ENCODE data around the gene UBE2G2. TPM values are rescaled to one million over a fixed set of nuclear protein-coding genes. Genes with fewer than 3 reads are reported as not detected.

Gene UBE2G2
- total RNA-seq, 4 donors from 2014 or later, result 40.8 to 78.0 (median 60.5) TPM

DNA sequence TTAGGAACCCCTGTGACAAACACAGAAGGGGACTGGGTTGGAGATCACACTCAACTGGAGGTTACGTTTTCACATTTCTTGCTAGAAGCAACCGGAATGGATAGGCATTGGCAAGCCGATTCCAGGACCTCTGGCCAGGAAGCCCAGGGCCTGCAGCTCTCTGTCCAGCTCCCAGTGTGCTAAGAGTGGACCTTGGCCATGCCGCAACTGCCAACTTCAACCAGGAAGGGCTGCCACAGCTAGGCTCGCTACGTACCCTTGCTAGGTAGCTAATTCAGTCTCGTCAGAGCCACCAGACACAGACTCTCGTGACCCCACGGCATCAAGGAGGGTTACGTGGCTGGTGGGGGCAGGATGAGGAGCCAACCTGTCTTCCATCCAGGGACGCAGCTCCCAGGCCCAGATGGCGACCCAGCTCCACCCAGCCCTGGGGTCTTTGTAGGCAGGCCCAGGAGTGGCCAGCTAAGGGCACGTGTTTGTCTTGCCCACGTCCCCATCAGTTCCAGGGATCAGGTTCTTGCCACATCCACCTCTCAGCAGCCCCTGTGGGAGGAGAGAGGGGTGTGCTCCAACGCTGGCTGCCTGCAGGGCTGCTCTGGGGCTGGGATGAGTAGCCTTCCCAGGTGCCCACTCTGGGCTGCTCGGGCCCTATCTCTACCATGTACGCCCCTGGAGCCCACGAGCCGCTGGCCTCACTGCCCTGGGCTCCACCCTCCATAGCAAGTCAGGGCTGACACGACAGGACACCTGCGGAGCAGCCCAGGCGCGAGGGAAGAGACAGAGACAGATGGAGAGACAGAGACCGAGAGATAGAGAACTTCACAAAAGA, 39.2 kb downstream of the UBE2G2 start:
- intact Hi-C loops (cut with DNase I; ENCODE audit: low total_unique reads), result no loop called here
- 85% methylated on average over 23 of the region's 24 CpGs; no CpG with 5 or more reads in 1 of the 2 donors for WGBS, 2 donors (ENCODE audit: low coverage in 1 of 2)
- no peaks in the 10 kb centered on the region for H3K9me3 ChIP-seq

DNA sequence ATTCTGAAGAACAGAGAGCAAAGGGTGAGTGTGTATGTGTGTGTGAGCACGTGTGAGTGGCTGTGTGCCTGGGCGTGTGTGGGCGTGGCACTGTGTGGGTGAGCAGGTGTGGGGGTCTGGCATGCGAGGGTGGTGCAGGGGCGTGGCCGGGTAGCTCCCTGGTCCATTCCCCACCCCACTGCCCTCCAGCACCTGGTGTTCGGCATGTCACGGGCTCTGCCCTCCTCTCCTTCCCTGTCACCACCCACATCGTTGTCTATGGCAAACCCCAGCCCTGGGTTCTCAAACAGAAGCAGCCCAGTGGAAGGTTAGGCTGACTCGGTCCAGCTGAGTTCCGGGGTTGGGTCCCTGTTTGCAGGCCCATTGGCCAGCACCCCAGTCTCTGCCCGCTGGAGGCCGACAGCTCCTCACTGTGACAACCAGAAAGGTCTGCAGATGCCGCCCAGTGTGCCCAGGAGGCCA, 39.8 kb downstream of the UBE2G2 start:
- intact Hi-C loops (cut with DNase I; ENCODE audit: low total_unique reads), result no loop called here
- no peak overlapping the region for H3K4me3 ChIP-seq
- TF ChIP-seq POLR2AphosphoS5 (IDR thresholded peaks at IDR 0.05), result no peak
- no peak for TF ChIP-seq EP300 (IDR thresholded peaks at IDR 0.05; ENCODE audit: low read depth)
- no peak for TF ChIP-seq POLR2A (IDR thresholded peaks at IDR 0.05)
- TF ChIP-seq, protein P1, sequence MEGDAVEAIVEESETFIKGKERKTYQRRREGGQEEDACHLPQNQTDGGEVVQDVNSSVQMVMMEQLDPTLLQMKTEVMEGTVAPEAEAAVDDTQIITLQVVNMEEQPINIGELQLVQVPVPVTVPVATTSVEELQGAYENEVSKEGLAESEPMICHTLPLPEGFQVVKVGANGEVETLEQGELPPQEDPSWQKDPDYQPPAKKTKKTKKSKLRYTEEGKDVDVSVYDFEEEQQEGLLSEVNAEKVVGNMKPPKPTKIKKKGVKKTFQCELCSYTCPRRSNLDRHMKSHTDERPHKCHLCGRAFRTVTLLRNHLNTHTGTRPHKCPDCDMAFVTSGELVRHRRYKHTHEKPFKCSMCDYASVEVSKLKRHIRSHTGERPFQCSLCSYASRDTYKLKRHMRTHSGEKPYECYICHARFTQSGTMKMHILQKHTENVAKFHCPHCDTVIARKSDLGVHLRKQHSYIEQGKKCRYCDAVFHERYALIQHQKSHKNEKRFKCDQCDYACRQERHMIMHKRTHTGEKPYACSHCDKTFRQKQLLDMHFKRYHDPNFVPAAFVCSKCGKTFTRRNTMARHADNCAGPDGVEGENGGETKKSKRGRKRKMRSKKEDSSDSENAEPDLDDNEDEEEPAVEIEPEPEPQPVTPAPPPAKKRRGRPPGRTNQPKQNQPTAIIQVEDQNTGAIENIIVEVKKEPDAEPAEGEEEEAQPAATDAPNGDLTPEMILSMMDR (IDR thresholded peaks at IDR 0.05), result no peak
- peak; percentile 53 for DNase-seq
- no peaks in the 10 kb centered on the region for H3K9me3 ChIP-seq
- peaks cover 0 to 11% (median 4%) of the 10 kb centered on the region in 4 donors for H3K4me1 ChIP-seq
- in situ Hi-C loops (cut with MboI; ENCODE audit: low pct_ligation_motif_present in 1 of 4, low pct_unique_long_range_greater_than_20kb in 1 of 4, low sequenced_read_pairs in 3 of 4), result no loop called here
- no peaks in the 10 kb centered on the region for H3K27me3 ChIP-seq
- 56% methylated on average over 14 of the region's 14 CpGs; no CpG with 5 or more reads in 1 of the 2 donors for WGBS, 2 donors (ENCODE audit: low coverage in 1 of 2)
- peak overlapping the region in 1 of 4 donors; percentile 9 for H3K27ac ChIP-seq
- H3K36me3 ChIP-seq, result no peaks in the 10 kb centered on the region

More for the DNA sequence above, 39.2 kb downstream of the UBE2G2 start:
- in situ Hi-C loops (cut with MboI; ENCODE audit: low pct_ligation_motif_present in 1 of 4, low pct_unique_long_range_greater_than_20kb in 1 of 4, low sequenced_read_pairs in 3 of 4), result no loop called here
- Histone ChIP-seq H3K36me3 (no peaks in the 10 kb centered on the region), H3K27ac (no peak overlapping the region), H3K4me3 (no peak overlapping the region), H3K27me3 (no peaks in the 10 kb centered on the region), H3K4me1 (peaks cover 0 to 11% (median 4%) of the 10 kb centered on the region in 4 donors)
- no peak for DNase-seq
- TF ChIP-seq POLR2AphosphoS5 (IDR thresholded peaks at IDR 0.05), result no peak
- no peak for TF ChIP-seq POLR2A (IDR thresholded peaks at IDR 0.05)
- TF ChIP-seq EP300 (IDR thresholded peaks at IDR 0.05; ENCODE audit: low read depth), result no peak
- TF ChIP-seq, protein P1 (IDR thresholded peaks at IDR 0.05), result no peak

DNA sequence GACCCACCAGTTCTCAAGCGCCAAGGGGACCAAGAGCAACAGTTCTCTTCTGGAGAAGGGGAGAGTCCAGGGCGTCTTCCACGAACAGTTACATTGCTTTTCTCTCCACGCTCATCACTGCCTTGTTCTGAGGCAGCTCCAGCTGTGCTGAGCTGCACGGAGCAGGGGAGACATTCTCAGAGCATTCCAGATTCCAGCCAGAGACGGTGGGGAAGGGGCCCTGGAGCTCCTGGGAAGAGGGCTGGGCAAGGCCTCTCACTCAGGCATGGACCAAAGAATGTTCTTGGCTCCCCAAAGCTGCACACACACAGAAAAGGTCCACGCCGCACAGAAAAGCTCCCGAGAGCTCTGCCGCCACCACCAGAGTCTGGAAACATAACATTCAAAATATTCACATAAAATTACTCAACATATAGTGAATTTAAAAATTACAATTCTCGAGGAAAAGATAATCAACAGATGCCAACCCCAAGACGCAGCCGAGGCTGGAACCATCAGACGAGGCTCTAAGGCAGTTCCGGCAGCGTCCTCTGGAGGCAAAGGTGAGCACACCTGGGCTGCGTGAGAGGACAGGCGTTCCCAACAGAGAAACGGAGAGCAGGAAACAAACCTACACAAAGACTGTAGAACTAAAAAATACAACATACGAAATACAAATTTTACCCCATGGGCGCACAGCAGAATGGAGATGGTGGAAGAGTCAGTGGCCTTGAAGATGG, 40.5 kb downstream of the UBE2G2 start:
- Histone ChIP-seq H3K4me3 (no peak overlapping the region), H3K9me3 (no peaks in the 10 kb centered on the region), H3K27me3 (no peaks in the 10 kb centered on the region), H3K4me1 (peaks cover 0 to 11% (median 4%) of the 10 kb centered on the region in 4 donors), H3K36me3 (no peaks in the 10 kb centered on the region), H3K27ac (peak overlapping the region in 1 of 4 donors; percentile 9)
- TF ChIP-seq, protein P1 (IDR thresholded peaks at IDR 0.05), result peak; percentile 29 to 69 (median 55)
- TF ChIP-seq POLR2AphosphoS5 (IDR thresholded peaks at IDR 0.05), result no peak
- in situ Hi-C loops (cut with MboI; ENCODE audit: low pct_ligation_motif_present in 1 of 4, low pct_unique_long_range_greater_than_20kb in 1 of 4, low sequenced_read_pairs in 3 of 4) (no loop called here), intact Hi-C loops (cut with DNase I; ENCODE audit: low total_unique reads) (no loop called here)
- DNase-seq, result peak; percentile 50
- 50% methylated on average over 21 of the region's 21 CpGs; no CpG with 5 or more reads in 1 of the 2 donors for WGBS, 2 donors (ENCODE audit: low coverage in 1 of 2)

DNA sequence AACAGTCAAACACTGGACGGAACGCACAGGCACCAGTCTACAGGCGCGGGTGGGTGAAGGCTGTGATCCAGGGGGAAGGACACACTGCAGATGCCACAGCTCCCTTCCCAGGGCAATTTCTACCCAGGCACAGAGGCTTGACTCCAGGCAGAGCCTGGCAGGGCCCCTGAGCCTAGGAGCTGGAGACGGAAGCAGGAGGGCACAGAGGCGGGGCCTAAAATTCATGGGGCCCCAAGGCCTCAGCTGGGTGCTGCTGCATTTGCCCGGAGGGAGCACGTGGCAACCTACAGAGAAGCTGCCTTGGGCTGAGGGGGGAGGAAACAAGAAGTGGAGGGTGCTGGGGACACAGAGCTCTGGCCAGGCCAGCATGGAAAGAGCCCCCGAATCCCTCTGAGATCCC, 41.2 kb downstream of the UBE2G2 start:
- WGBS, 2 donors (ENCODE audit: low coverage in 1 of 2), result 87 to 88% methylated on average over 4 to 9 of the region's 9 CpGs
- no peak overlapping the region for H3K27ac ChIP-seq

More for the DNA sequence above, 41.2 kb downstream of the UBE2G2 start:
- DNase-seq, result no peak
- TF ChIP-seq EP300 (IDR thresholded peaks at IDR 0.05; ENCODE audit: low read depth) (no peak), POLR2A (IDR thresholded peaks at IDR 0.05) (no peak), POLR2AphosphoS5 (IDR thresholded peaks at IDR 0.05) (no peak)
- TF ChIP-seq, protein P1 (IDR thresholded peaks at IDR 0.05), result no peak
- H3K36me3 ChIP-seq, result no peaks in the 10 kb centered on the region
- peaks cover 0 to 11% (median 4%) of the 10 kb centered on the region in 4 donors for H3K4me1 ChIP-seq
- no peak overlapping the region for H3K4me3 ChIP-seq
- no peaks in the 10 kb centered on the region for H3K27me3 ChIP-seq
- H3K9me3 ChIP-seq, result no peaks in the 10 kb centered on the region
- intact Hi-C loops (cut with DNase I; ENCODE audit: low total_unique reads) (no loop called here), in situ Hi-C loops (cut with MboI; ENCODE audit: low pct_ligation_motif_present in 1 of 4, low pct_unique_long_range_greater_than_20kb in 1 of 4, low sequenced_read_pairs in 3 of 4) (no loop called here)
